Stimulated activated CD8-positive, alpha-beta memory T cell treated with anti-CD3 and anti-CD28 coated beads, Interleukin-2, amount 100 ng/mL, for 48 hours (primary cell): ENCODE measurements around the gene TBC1D2.

Experiments used
- DNase-seq, 2 donors: peaks; one replicate each; pipeline ENCODE4 v3.0.0-alpha.2; 2020; ENCODE audit warnings: low read depth in 2 of 2

The TBC1D2 gene

DNA sequence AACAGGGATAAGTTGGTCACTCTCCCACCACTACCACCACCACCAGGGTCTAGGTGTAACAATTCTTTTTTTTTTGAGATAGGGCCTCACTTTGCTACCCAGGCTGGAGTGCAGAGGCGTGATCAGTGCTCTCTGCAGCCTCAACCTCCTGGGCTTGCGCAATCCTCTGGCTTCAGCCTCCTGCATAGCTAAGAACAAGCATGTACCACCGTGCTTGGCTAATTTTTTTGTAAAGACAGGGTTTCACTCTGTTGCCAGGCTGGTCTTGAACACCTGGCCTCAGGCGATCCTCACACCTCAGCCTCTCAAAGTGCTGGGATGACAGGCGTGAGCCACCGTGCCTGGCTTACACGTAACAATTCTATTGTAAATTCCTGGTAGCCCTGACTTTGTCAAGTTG is 90.5 kb downstream of the TBC1D2 start:
- DNase-seq: no peak

- DNase-seq: no peak
These were observed 92.8 kb downstream of the TBC1D2 start for GRCh38 chr9:98162613-98163012.

DNA sequence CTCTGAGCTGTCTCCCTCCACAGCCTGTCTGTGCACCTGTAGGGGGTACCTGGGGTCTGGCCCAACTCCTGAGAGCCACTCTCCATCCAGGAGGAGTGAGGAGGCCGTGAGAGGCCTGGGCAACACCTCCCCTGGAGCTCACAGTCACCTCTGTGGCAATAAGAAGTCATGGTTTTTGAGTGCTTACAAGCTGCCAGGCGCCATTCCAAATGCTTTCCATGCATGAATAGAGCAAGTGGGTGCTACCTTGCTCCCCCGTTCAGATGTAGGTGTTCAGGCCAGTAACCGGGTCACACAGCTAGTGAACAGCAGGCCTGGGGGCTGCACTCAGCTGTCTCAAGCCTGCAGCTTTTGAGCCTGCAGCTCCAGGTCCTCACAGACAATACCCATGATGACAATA is 93.6 kb downstream of the TBC1D2 start:
- DNase-seq: no peak

DNA sequence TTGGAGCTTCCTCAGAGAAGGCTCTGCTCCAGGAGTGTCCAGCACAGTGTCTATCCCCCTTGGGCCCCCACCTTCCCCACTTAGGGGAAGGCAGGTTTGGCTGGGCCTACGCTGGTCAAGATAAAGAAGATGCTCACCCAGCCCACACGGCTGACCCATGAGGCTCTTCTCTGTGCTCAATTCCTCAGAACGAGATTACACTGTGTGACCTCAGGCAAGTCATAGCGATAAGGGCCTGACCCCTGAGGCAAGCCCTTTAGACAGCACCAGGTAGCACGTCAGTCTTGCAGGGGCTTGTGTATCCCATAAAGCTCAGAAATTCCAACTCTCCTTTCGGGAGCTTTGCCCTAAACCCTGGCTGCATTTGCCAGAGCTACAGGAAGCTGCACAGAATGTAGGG is 95.7 kb downstream of the TBC1D2 start:
- DNase-seq: no peak

DNA sequence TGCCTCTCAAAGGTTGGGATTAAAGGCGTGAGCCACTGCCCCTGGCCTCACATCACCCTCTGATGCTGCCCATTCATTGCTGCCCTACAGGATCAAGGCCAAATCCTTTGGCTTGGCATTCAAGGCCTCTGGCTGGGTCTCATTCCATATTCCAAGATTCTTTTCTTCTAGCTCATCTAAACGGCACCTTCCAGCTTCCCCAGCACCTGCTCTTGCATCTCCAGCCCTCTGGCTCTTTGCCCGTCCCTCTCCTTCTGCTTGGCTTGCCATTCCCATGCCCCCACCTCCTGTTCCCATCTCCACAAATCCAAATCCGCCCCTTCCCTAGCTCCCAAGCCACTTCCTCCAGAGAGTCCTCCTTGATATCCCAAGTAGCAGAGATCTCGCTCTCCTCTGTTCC is 96.1 kb downstream of the TBC1D2 start:
- DNase-seq: no peak

DNA sequence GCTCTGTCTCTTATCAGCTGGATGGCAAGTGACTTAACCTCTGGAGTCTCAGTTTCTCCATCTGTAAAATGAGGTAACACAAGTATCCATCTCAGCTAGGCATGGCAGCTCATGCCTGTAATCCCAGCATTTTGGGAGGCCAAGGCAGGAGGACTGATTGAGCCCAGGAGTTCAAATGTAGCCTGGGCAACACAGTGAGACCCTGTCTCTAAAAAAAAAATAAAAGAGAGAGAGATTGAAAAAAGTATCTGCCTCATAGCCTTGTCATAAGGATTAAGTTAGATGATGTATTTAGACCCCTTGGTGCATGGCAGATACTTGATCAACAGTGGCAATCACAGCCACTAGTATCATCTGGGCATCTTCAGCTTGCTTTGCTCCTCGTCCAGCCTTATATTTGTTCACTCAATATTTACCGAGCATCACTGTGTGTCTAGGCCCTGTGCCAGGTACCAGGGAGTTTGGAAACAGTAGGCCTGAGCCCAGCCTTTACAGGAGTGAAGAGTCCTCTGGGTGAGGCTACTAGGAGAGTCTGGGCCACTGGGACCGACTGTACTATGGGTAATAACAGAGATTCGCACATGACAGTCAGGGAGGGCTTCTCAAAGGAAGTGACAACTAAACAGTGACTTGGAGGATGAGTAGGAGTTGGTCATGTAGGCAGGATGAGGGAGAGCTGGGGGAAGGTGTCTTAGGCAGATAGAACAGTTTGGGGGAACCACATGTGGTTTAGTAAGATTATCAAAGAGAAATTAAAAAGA is 97.2 kb downstream of the TBC1D2 start:
- no peak for DNase-seq

GRCh38 chr9:98157372-98157771 is 98.1 kb downstream of the TBC1D2 start:
- DNase-seq: no peak

- no peak for DNase-seq
These were observed 100.8 kb downstream of the TBC1D2 start for GRCh38 chr9:98154678-98155077.

DNA sequence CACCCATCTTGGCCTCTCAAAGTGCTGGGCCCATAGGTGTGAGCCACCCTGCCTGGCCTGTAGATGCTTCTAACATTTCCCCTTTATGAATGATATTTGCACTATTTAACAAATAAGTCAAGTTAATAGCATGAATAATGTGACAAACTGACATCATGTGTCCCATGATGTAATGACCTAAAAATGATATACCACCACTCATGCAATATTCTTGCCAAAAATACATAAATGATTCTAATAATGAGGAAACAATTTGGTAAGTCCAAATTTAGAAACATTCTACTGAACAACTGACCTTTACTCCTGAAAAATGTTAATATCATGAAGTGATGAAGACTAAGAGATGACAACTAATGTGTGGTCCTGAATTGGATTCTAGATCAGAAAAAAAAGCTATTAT is 102.9 kb downstream of the TBC1D2 start:
- DNase-seq: no peak

DNA sequence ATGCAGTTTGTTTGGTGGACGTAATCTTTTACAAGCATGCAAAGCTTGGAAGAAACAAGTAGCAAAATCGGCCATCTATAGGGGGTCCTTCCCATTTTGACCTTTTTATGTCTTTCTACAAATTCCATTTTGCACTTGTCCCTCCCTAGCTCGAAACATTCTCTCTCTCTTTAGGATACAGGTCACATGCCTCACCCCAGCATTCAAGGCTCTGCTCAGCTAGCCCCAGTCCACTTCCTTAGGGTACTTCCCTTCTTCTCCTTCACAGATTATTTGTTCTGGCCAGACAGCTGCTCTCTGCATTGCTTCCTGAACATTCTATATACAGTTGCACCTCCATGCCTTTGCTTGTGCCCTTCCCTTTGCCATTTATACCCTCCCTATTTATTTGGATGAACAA is 104.7 kb downstream of the TBC1D2 start:
- no peak for DNase-seq

DNA sequence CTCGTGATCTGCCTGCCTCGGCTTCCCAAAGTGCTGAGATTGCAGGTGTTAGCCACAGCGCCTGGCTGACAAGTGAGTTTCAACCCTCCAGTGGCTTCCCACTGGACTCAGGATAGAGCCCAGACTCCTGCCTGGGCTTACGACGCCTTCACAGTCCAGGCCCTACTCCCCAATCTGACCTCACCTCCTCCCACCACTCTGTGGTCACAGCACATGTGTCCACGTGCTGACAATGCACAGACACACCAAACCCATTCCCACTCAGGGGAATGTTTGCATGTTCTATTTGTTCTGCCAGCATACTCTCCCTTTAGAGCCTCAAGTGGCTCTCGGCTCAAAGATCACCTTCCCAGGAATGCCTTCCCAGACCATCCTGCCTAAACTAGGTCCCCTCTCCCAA is 105.3 kb downstream of the TBC1D2 start:
- no peak for DNase-seq

DNA sequence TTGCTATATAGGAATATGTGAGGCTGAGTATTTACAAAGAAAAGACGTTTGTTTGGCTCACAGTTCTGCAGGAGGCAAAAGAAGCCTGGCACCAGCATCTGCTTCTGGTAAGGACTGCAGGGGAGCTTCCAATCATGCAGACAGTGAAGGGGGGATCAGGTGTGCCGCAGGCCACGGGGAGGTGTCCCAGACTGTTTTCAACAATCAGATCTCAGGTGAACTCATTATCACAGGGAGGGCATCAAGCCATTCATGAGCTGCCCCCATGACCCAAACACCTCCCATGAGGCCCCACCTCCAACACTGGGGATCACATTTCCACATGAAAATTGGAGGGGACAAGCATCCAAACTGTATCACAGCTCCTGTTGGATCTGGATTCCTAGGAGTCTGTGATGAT is 106.0 kb downstream of the TBC1D2 start:
- DNase-seq: no peak
